GM11168 (cell line): ENCODE results near the gene ASTN2.

Experiments
- in situ Hi-C: fragments of 300-500 bp; cut with MboI; formaldehyde crosslinking; loops from one replicate; pipeline ENCODE4 v1.12.0; 2022; ENCODE audit warnings: low sequenced_read_pairs; ENCODE audit not compliant: unreplicated experiment

Gene ASTN2

DNA sequence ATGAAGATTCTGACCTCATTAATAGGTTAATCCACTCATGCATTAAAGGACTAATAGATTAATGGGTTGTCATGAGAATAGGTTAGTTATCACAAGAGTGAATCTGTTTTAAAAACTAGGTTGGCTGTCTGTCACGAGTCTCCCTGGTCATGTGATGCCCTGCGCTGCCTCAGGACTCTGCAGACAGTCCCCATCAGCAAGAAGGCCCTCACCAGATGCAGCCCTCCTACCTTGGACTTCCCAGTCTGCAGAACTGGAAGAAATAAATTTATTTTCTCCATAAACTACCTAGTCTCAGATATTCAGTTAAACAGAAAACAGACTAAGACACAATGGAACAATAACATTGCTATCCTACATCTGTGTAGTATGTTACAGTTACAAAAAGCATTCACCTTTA is 227.4 kb downstream of the ASTN2 start:
- in situ Hi-C loops, result no loop called here

- in situ Hi-C loops, result no loop called here
These were observed 230.7 kb downstream of the ASTN2 start for GRCh38 chr9:117184173-117184572.

- in situ Hi-C loops, result no loop called here
These were observed 232.8 kb downstream of the ASTN2 start for GRCh38 chr9:117182046-117182445.

DNA sequence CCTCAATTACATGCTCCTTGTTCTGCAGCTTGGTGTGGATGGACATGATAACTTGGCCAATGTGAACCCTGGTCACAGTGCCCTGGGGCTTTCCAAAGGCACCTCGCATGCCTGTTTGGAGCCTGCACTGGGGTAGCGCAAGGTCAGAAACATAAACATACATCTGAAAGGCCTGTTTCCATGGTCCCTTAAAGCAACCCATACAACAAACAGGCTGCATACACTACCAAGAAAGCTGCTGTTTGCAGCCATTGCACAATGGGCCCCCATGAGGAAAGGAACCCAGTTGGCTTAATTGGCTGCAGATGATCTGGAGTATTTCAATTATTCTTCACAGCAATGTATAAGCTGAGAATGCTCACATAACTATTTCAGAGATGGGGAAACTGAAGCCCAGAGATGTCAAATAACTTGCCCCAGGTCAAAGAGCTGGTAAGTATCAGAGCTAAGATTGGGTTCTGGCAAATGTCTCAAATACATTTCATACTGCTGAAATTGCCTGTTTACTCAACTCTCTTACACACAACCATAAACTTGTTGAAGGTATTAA is 233.9 kb downstream of the ASTN2 start:
- in situ Hi-C loops, result no loop called here

DNA sequence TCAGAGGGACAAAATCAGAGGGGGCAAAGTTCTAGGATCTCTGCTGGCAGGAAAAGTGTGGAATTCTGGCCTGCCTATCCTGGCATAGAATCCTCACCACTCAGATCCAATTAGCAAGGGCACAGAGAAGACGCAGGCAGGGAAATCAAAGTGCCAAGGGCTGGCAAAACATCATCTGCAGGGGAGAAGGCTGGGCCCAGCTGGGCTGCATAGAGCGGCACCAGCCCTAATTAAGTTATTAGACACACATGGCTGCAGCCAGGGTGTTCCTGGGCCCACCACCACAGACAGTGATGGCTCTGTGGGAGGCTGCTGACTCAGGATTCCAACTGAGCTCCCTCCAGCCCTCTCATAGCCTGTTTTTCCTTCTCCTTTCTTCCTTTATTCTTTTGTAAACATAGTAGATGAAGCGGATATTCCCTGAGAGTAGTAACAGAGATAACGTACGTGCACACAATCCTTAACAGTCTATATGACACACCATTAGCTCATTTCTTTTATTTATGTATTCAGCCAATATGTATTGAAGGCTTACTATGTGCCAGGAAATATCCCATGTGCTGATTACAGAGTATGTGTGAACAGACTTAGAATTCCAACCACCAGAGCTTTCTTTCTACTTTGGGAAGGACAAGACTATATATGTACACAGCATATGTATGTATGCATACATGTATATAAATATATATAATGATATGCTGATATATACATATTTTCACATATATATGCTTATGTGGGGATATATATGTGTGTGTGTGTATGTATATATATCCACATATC is 236.1 kb downstream of the ASTN2 start:
- in situ Hi-C loops, result no loop called here

- in situ Hi-C loops, result no loop called here
These were observed 244.3 kb downstream of the ASTN2 start for GRCh38 chr9:117170567-117170966.

DNA sequence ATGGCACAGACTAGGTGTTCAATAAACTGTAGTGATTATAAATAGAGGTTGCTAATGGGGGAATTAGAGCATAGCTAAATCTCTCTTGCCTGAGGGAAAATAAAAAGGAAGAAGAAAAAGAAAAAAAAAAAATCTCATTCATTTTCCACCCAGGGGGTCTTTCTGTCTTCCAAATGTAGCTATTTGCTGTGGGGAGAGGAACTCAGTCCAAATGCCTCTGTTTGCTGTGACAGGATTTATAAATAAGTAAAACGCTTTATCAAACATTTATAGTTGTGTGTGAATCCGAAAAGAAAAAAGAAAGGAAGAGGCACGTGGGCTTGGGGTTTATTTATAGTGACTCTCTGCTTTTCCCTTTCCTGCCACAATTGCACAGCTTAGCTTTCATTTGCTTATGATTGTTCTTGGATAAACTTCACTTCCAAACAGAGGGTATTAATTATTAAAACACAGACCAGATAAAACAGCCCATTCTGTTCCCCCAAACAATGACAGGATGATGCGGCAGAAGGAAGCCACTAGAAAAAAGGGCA is 245.7 kb downstream of the ASTN2 start:
- in situ Hi-C loops, result no loop called here

GRCh38 chr9:117164512-117164911 is 250.3 kb downstream of the ASTN2 start:
- in situ Hi-C loops, result no loop called here

- in situ Hi-C loops, result no loop called here
These were observed 254.6 kb downstream of the ASTN2 start for GRCh38 chr9:117160254-117160653.

- in situ Hi-C loops, result no loop called here
These were observed 257.9 kb downstream of the ASTN2 start for GRCh38 chr9:117156771-117157535.

DNA sequence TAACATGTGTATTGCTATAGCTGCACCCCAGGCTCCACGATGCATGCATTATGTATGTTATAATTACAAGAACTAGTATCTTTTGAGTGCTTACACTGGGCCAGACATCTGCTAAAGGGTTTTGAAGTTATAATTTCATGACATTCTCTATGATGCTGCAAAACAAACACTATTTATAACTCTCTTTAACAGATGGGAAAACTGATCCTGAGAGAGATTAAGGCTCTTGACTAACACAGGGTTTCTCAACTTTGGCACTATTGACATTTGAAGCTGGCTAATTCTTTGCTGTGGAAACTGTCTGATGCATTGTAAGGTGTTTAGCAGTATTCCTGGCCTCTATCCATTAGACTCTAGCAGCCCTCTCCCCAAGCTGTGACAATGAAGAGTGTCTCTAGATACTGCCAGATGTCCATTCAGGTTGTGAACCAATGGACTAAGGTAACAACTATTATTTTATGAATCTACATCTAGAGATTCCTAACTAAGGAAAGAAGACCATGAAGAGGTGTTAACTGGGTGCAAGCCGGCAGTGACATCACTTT is 258.6 kb downstream of the ASTN2 start:
- in situ Hi-C loops, result no loop called here

- in situ Hi-C loops, result no loop called here
These were observed 261.8 kb downstream of the ASTN2 start for GRCh38 chr9:117153021-117153420.

GRCh38 chr9:117151716-117152115 is 263.1 kb downstream of the ASTN2 start:
- in situ Hi-C loops, result no loop called here

- in situ Hi-C loops, result no loop called here
These were observed 264.9 kb downstream of the ASTN2 start for GRCh38 chr9:117149996-117150395.

DNA sequence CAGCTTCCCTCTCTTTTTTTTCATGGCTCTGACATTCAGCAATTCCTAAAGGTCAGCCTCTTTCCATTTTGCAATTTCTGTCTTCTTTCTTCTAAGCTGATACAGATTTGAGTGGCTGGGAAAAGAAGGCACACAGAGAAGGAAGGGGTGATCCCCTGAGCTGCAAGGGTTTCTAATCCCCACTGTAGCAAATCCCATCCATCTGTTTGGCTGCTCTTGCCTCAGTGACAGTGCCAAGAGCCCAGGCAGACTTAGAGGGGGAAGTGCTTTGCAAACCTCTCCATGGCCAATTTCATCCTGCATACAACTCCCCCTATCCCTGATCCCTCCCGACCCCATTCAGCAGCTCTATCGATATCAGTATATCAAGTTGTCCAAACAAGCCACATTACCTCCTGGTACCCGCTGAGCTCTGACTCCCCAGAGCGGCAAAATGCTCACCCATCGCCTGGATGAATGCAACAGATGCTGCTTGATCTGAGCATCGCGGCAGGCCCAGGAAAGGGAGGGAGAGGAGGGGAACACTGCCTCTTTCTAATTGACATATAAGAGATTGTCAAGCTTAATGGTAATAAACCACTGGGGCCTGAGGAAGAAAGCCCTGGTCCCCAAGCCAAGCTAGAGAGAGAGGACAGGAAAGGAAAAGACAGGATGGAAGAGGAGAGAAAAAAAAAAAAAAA is 268.9 kb downstream of the ASTN2 start:
- in situ Hi-C loops, result no loop called here

DNA sequence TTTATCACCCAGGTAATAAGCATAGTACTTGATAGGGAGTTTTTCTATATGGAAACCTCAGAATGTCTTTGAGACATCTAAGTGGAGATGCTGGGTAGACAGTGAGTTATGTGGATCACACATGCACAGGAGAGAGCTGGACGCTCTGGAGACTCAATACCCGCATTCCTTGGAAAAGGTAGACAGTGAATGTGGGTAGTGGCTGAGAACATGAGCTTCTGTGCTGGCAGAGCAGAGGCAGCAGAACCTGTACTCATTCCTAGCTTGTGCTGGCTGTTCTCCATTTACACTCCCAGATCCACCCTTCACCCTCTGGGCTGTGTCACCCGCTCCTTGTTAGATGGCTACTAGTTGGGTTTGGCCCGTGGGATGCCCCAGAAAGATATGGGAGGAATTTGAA is 269.8 kb downstream of the ASTN2 start:
- in situ Hi-C loops, result no loop called here

DNA sequence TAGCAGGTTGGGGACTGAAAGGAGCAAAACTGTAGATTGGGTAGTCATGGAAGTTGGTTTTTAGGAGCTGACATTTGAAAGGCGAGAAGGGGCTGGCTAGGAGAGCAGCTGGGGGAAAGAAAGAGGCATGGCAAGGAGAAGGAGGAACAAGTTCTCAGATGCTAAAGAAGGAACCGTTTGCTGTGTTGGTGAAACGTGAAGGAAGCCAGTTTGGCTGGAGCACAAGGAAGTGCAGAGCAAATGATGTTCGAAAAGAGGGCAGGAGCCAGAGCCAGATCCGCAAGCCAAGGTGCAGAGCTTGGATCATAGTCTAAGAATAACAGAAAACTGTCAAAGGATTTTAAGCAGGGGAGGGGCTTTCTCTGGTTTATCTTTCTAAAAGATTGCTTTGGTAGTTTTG is 276.6 kb downstream of the ASTN2 start:
- in situ Hi-C loops, result no loop called here

GRCh38 chr9:117136461-117136860 is 278.4 kb downstream of the ASTN2 start:
- in situ Hi-C loops, result no loop called here

- in situ Hi-C loops, result no loop called here
These were observed 279.3 kb downstream of the ASTN2 start for GRCh38 chr9:117135501-117136098.
